Measurements from ENCODE around the gene ADCY3. TPM values are rescaled to one million over a fixed set of nuclear protein-coding genes. Genes with fewer than 3 reads are reported as not detected.

Gene ADCY3
- total and polyA plus RNA-seq, 2 of the 4 experiments (the other 2 are of a cell fraction), result 17.4 to 46.1 TPM

GRCh38 chr2:24837996-24838513 is 82.0 kb downstream of the ADCY3 start:
- WGBS, 2 experiments (ENCODE audit: extremely low coverage in 2 of 2, insufficient read length in 1 of 2), result no CpG with 5 or more reads among the region's 5 CpGs
- dilution Hi-C loops (cut with HindIII; ENCODE audit: low sequenced_read_pairs, unreplicated experiment), result no loop called here
- Histone ChIP-seq H3K9me1 (ENCODE audit: insufficient read depth, low read length) (0 out of 2 replicates have a peak, but pooled peaks cover 3% of the 10 kb centered on the region), H2BK20ac (ENCODE audit: low read depth, low read length) (no peak overlapping the region), H3K9me3 (ENCODE audit: control insufficient read depth, insufficient read depth, low read length) (no peaks in the 10 kb centered on the region), H2BK5ac (ENCODE audit: low read depth, low read length, poor library complexity, severe bottlenecking) (no peak overlapping the region), H2AK9ac (replicated peaks; ENCODE audit: low read depth, low read length, poor library complexity) (no peak overlapping the region), H3K27me3 (ENCODE audit: control insufficient read depth, insufficient read depth, low read length) (no peaks in the 10 kb centered on the region), H4K5ac (ENCODE audit: low read depth, low read length) (no peak overlapping the region), H4K20me1 (ENCODE audit: insufficient read depth, low read length) (no peaks in the 10 kb centered on the region), H3K4me3 (ENCODE audit: insufficient read depth, low read depth, low read length) (no peak overlapping the region), H3K56ac (ENCODE audit: extremely low read depth, insufficient read depth, low read length) (no peak overlapping the region), H2BK120ac (ENCODE audit: low read depth, low read length) (no peak overlapping the region), H3K4ac (ENCODE audit: low read depth, low read length) (no peak overlapping the region), H2AFZ (replicated peaks; ENCODE audit: low read length, poor library complexity) (no peak overlapping the region), H3K4me2 (ENCODE audit: low read depth, low read length) (no peak overlapping the region), H3K27ac (ENCODE audit: insufficient read depth, low read length) (no peak overlapping the region), H3K18ac (ENCODE audit: low read depth, low read length) (no peak overlapping the region), H4K91ac (ENCODE audit: insufficient read depth, low read depth, low read length) (no peak overlapping the region), H3K4me1 (ENCODE audit: control insufficient read depth, insufficient read depth, low read length) (no peaks in the 10 kb centered on the region), H3K9ac (ENCODE audit: low read depth, low read length) (no peak overlapping the region), H2AK5ac (ENCODE audit: low read depth, low read length) (no peak overlapping the region), H3K36me3 (ENCODE audit: control insufficient read depth, insufficient read depth, low read length) (peaks cover 49% of the 10 kb centered on the region), H4K8ac (ENCODE audit: low read depth in 2 of 2, low read length in 2 of 2) (no peak overlapping the region), H3K23ac (ENCODE audit: low read depth, low read length) (no peak overlapping the region), H2BK15ac (ENCODE audit: low read depth, low read length) (no peak overlapping the region), H3K79me1 (ENCODE audit: low read depth in 1 of 2, low read length in 2 of 2) (no peaks in the 10 kb centered on the region), H3K14ac (replicated peaks; ENCODE audit: low read depth, low read length) (no peak overlapping the region)
- TF ChIP-seq, protein P1, sequence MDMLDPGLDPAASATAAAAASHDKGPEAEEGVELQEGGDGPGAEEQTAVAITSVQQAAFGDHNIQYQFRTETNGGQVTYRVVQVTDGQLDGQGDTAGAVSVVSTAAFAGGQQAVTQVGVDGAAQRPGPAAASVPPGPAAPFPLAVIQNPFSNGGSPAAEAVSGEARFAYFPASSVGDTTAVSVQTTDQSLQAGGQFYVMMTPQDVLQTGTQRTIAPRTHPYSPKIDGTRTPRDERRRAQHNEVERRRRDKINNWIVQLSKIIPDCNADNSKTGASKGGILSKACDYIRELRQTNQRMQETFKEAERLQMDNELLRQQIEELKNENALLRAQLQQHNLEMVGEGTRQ (IDR thresholded peaks at IDR 0.05; ENCODE audit: low read depth, low read length), result no peak
- TF ChIP-seq POLR2A (IDR thresholded peaks at IDR 0.05; ENCODE audit: low read depth, low read length) (no peak), CHD1 (IDR thresholded peaks at IDR 0.05; ENCODE audit: low read depth, low read length) (no peak), SMC3 (IDR thresholded peaks at IDR 0.05; ENCODE audit: low read depth, low read length) (no peak), MAFK (IDR thresholded peaks at IDR 0.05; ENCODE audit: low read depth, low read length) (no peak), MXI1 (IDR thresholded peaks at IDR 0.05; ENCODE audit: borderline replicate concordance, low read depth, low read length) (no peak), CTCF (conservative IDR thresholded peaks at IDR 0.05; ENCODE audit: low read depth, low read length) (no peak), CEBPB (IDR thresholded peaks at IDR 0.05; ENCODE audit: low read depth, low read length) (no peak), RCOR1 (IDR thresholded peaks at IDR 0.05; ENCODE audit: insufficient replicate concordance, low read length) (no peak), RFX5 (IDR thresholded peaks at IDR 0.05; ENCODE audit: low read depth, low read length) (no peak)
- TF ChIP-seq, protein P2, sequence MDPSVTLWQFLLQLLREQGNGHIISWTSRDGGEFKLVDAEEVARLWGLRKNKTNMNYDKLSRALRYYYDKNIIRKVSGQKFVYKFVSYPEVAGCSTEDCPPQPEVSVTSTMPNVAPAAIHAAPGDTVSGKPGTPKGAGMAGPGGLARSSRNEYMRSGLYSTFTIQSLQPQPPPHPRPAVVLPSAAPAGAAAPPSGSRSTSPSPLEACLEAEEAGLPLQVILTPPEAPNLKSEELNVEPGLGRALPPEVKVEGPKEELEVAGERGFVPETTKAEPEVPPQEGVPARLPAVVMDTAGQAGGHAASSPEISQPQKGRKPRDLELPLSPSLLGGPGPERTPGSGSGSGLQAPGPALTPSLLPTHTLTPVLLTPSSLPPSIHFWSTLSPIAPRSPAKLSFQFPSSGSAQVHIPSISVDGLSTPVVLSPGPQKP (IDR thresholded peaks at IDR 0.05; ENCODE audit: borderline replicate concordance, low read depth, low read length), result no peak
- ATAC-seq (ENCODE audit: low read depth), result no peak
- no peak for DNase-seq
- in situ Hi-C loops (cut with MboI; ENCODE audit: low sequenced_read_pairs), result no loop called here
- intact Hi-C loops (cut with micrococcal nuclease), result loop anchor here (10.0 kb wide), 2 partner anchors 287 to 357 kb away; no protein-coding TSS in a partner anchor
- CTCF ChIA-PET, result no interaction called here
- no TSS peak for BruUV-seq (replicated peaks)
- POLR2A ChIA-PET (ENCODE audit: unreplicated experiment), result interaction anchor here (0.5 kb wide), 1 partner anchor 934 kb away, joined by 3 read pairs; no protein-coding TSS in a partner anchor

Measured in IMR-90 (cell line).